ENCODE data around the gene FHIP1A. TPM values are rescaled to one million over a fixed set of nuclear protein-coding genes. Genes with fewer than 3 reads are reported as not detected.

Gene FHIP1A
- total RNA-seq, result 10 to 100 TPM; 27.3 to 76.6 (median 57.1) TPM

GRCh38 chr4:151408630-151409469 is at the start of gene FHIP1A:
FHIP1A (plus strand) TSS chr4:151409176; CDS start chr4:151566260, 157,084 bp downstream.
- TF ChIP-seq POLR2A (IDR thresholded peaks at IDR 0.05), result peak; percentile 59 to 94
- TF ChIP-seq CTCF (IDR thresholded peaks at IDR 0.05), result peak in 2 of 6 experiments; percentile 30 to 36
- Histone ChIP-seq H3K27ac (peak within 1 kb of the TSS; percentile 85 to 95 (median 89)), H3K4me3 (replicated peaks in 1 of 3) (peak within 1 kb of the TSS; percentile 52 to 62 (median 53)), H3K9me3 (no peaks in the 10 kb centered on the region), H3K27me3 (no peaks in the 10 kb centered on the region), H3K36me3 (no peaks in the 10 kb centered on the region), H3K4me1 (peaks cover 4 to 20% of the 10 kb centered on the region in 2 donors)
- DNase-seq, result peak; percentile 95 to 97
- 0 to 2% methylated on average over 20 to 24 of the region's 84 CpGs for WGBS, 2 donors
- intact Hi-C loops (cut with DNase I), result no loop called here

- no peak overlapping the region for H3K27ac ChIP-seq
- 63 to 74% methylated on average over 4 of the region's 4 CpGs for WGBS, 2 donors
- no peaks in the 10 kb centered on the region for H3K27me3 ChIP-seq
- peak in 1 of 2 donors; percentile 6 for DNase-seq
- H3K4me1 ChIP-seq, result no peaks in the 10 kb centered on the region
- no peaks in the 10 kb centered on the region for H3K36me3 ChIP-seq
- TF ChIP-seq CTCF (IDR thresholded peaks at IDR 0.05) (no peak), POLR2A (IDR thresholded peaks at IDR 0.05) (no peak)
- intact Hi-C loops (cut with DNase I), result loop anchor here (10.0 kb wide), 1 partner anchor 85 kb away; the partner anchor contains the start of gene PRSS48
- H3K9me3 ChIP-seq, result no peaks in the 10 kb centered on the region
- no peak overlapping the region for H3K4me3 ChIP-seq (replicated peaks in 1 of 3)
Measured at GRCh38 chr4:151359576-151359975, 49.4 kb upstream of the FHIP1A start.

GRCh38 chr4:151361126-151361525 is 47.9 kb upstream of the FHIP1A start:
- TF ChIP-seq CTCF (IDR thresholded peaks at IDR 0.05) (no peak), POLR2A (IDR thresholded peaks at IDR 0.05) (no peak)
- WGBS, 2 donors, result 95 to 96% methylated on average over 2 of the region's 2 CpGs
- DNase-seq, result no peak
- intact Hi-C loops (cut with DNase I), result loop anchor here (10.0 kb wide), 1 partner anchor 246 kb away; no protein-coding TSS in a partner anchor
- H3K27me3 ChIP-seq, result no peaks in the 10 kb centered on the region
- no peak overlapping the region for H3K27ac ChIP-seq
- no peak overlapping the region for H3K4me3 ChIP-seq (replicated peaks in 1 of 3)
- H3K36me3 ChIP-seq, result no peaks in the 10 kb centered on the region
- H3K9me3 ChIP-seq, result no peaks in the 10 kb centered on the region
- no peaks in the 10 kb centered on the region for H3K4me1 ChIP-seq

- intact Hi-C loops (cut with DNase I), result loop anchor here (10.0 kb wide), 1 partner anchor 247 kb away; no protein-coding TSS in a partner anchor
- no peak for DNase-seq
- Histone ChIP-seq H3K4me1 (no peaks in the 10 kb centered on the region), H3K9me3 (no peaks in the 10 kb centered on the region), H3K27ac (no peak overlapping the region), H3K36me3 (no peaks in the 10 kb centered on the region), H3K4me3 (replicated peaks in 1 of 3) (no peak overlapping the region), H3K27me3 (no peaks in the 10 kb centered on the region)
- no peak for TF ChIP-seq CTCF (IDR thresholded peaks at IDR 0.05)
- no peak for TF ChIP-seq POLR2A (IDR thresholded peaks at IDR 0.05)
- WGBS, 2 donors, result 89 to 95% methylated on average over 13 of the region's 13 CpGs
Measured at GRCh38 chr4:151361966-151362365, 47.0 kb upstream of the FHIP1A start.

Data from thyroid gland (tissue), 4 donors.